ENCODE results near the gene RPTOR. TPM values are rescaled to one million over a fixed set of nuclear protein-coding genes. Genes with fewer than 3 reads are reported as not detected.

RPTOR gene
- total and polyA plus RNA-seq, 4 donors = 12.4 to 46.1 (median 29.7) TPM

DNA sequence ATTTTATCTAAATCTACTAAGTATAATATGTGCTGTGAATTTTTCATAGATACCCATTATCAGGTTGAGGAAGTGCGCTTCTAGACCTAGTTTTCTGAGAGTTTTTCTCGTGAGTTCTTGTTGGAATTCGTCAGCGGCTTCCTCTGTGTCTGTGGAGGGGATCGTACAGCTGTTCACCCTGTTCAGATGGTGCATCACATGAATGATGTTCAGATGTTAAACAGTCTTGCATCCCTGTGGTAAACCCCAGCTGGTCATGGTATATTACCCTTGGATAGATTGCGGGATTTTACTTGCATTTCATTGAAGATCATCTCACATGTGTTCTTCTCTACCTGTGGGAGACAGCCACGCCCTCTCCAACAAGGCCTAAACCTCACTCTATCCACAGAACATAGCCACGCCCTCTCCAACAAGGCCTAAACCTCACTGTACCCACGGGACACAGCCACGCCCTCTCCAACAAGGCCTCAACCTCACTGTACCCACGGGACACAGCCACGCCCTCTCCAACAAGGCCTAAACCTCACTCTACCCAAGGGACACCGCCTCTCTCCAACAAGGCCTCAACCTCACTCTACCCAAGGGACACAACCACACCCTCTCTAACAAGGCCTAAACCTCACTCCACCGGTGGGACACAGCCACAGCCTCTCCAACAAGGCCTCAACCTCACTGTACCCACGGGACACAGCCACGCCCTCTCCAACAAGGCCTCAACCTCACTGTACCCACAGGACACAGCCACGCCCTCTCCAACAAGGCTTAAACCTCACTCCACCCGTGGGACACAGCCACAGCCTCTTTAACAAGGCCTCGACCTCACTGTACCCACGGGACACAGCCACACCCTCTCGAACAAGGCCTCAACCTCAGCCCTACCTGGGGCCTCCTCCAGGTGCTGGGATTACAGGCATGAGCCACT is 266.8 kb downstream of the RPTOR start:
- no peak overlapping the region for H3K4me3 ChIP-seq
- no peak for ATAC-seq (ENCODE audit: insufficient read depth, low FRiP score)
- H3K27ac ChIP-seq (ENCODE audit: low read depth in 1 of 2, low read length in 1 of 2) = no peak overlapping the region
- TF ChIP-seq, protein P1, sequence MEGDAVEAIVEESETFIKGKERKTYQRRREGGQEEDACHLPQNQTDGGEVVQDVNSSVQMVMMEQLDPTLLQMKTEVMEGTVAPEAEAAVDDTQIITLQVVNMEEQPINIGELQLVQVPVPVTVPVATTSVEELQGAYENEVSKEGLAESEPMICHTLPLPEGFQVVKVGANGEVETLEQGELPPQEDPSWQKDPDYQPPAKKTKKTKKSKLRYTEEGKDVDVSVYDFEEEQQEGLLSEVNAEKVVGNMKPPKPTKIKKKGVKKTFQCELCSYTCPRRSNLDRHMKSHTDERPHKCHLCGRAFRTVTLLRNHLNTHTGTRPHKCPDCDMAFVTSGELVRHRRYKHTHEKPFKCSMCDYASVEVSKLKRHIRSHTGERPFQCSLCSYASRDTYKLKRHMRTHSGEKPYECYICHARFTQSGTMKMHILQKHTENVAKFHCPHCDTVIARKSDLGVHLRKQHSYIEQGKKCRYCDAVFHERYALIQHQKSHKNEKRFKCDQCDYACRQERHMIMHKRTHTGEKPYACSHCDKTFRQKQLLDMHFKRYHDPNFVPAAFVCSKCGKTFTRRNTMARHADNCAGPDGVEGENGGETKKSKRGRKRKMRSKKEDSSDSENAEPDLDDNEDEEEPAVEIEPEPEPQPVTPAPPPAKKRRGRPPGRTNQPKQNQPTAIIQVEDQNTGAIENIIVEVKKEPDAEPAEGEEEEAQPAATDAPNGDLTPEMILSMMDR (IDR thresholded peaks at IDR 0.05; ENCODE audit: control extremely low read depth, extremely low read depth) = no peak
- H3K4me1 ChIP-seq (ENCODE audit: control insufficient read depth in 5 of 5, insufficient read depth in 5 of 5, low read length in 5 of 5) = peaks cover 0 to 10% (median 0%) of the 10 kb centered on the region in 5 donors
- H3K9ac ChIP-seq (ENCODE audit: insufficient read depth in 1 of 2, low read length in 2 of 2) = no peak overlapping the region
- H3K27me3 ChIP-seq (ENCODE audit: control insufficient read depth in 3 of 3, insufficient read depth in 3 of 3, low read length in 2 of 3) = no peaks in the 10 kb centered on the region
- H3K9me3 ChIP-seq (ENCODE audit: control insufficient read depth in 4 of 4, insufficient read depth in 3 of 4, low read length in 3 of 4) = peaks cover 0 to 2% (median 0%) of the 10 kb centered on the region in 4 donors
- DNase-seq = peak in 1 of 3 donors; percentile 4
- H3K36me3 ChIP-seq (ENCODE audit: control insufficient read depth in 4 of 4, insufficient read depth in 4 of 4, low read length in 4 of 4) = peaks cover 0 to 4% (median 0%) of the 10 kb centered on the region in 4 donors
- 87 to 92% methylated on average over 21 of the region's 21 CpGs for WGBS, 2 donors

DNA sequence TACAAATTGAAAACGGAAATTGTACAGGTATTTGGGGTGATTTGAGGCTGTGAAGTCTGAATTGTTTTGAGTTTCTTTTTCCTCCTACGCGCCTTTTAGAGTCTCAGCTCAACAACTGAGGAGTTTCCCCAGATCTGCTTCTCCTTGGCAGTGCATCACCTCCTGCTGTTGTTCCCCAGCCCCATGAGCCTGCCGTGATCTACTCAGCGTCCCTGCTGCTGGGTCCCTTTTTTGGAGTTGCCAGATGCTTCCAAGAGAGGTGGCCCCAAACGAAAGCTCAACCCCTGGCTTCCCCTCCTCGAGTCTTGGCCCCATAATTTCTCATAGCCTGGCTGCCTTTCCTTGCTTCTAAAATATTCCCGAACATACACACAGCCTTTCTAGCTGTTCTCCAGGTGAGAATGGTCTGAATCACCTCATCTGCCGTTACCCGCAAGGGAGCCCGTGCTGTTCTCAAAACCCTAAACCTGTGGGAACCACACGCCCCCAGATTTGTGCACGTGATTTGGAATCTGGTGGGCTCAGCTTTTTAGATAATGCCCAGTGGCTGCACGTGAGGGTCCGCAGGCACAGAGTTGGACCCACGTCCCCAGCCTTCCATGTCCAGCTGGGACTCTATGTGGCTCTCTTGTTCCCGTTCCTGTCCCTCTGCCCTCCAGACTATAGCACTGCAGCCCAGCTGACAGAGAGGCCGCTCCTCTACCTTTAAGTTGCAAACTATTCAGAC is 267.9 kb downstream of the RPTOR start:
- TF ChIP-seq, protein P1 (IDR thresholded peaks at IDR 0.05; ENCODE audit: control extremely low read depth, extremely low read depth) = no peak
- DNase-seq (no peak), ATAC-seq (ENCODE audit: insufficient read depth, low FRiP score) (no peak)
- Histone ChIP-seq H3K9ac (ENCODE audit: insufficient read depth in 1 of 2, low read length in 2 of 2) (no peak overlapping the region), H3K36me3 (ENCODE audit: control insufficient read depth in 4 of 4, insufficient read depth in 4 of 4, low read length in 4 of 4) (peaks cover 0 to 4% (median 0%) of the 10 kb centered on the region in 4 donors), H3K4me1 (ENCODE audit: control insufficient read depth in 5 of 5, insufficient read depth in 5 of 5, low read length in 5 of 5) (peaks cover 0 to 13% (median 0%) of the 10 kb centered on the region in 5 donors), H3K4me3 (no peak overlapping the region), H3K9me3 (ENCODE audit: control insufficient read depth in 4 of 4, insufficient read depth in 3 of 4, low read length in 3 of 4) (no peaks in the 10 kb centered on the region), H3K27me3 (ENCODE audit: control insufficient read depth in 3 of 3, insufficient read depth in 3 of 3, low read length in 2 of 3) (no peaks in the 10 kb centered on the region), H3K27ac (ENCODE audit: low read depth in 1 of 2, low read length in 1 of 2) (no peak overlapping the region)
- WGBS, 2 donors = 93 to 94% methylated on average over 18 of the region's 18 CpGs

DNA sequence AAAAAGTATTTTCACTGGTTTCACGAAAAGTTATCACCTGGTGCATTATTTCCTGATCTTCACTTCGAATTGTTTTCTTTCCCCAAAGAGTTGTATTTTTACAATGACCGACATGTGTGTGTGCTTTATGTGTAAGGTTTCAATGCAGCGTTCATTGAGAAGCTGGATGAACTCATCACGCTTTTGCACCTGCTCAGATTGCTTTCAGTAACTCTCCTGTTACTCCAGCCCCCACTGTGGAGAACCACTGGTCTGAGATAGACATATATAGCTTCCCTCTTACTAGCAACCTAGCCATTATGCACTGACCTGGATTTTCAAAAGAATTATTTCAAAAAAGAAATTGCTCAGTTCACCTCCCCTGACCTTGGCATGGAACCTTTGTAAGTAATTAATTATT is 268.7 kb downstream of the RPTOR start:
- ATAC-seq (ENCODE audit: insufficient read depth, low FRiP score) (no peak), DNase-seq (no peak)
- no peak overlapping the region for H3K9ac ChIP-seq (ENCODE audit: insufficient read depth in 1 of 2, low read length in 2 of 2)
- H3K27ac ChIP-seq (ENCODE audit: low read depth in 1 of 2, low read length in 1 of 2) = no peak overlapping the region
- TF ChIP-seq, protein P1 (IDR thresholded peaks at IDR 0.05; ENCODE audit: control extremely low read depth, extremely low read depth) = no peak
- H3K4me1 ChIP-seq (ENCODE audit: control insufficient read depth in 5 of 5, insufficient read depth in 5 of 5, low read length in 5 of 5) = peaks cover 0 to 13% (median 0%) of the 10 kb centered on the region in 5 donors
- H3K36me3 ChIP-seq (ENCODE audit: control insufficient read depth in 4 of 4, insufficient read depth in 4 of 4, low read length in 4 of 4) = peaks cover 0 to 4% (median 0%) of the 10 kb centered on the region in 4 donors
- no peaks in the 10 kb centered on the region for H3K27me3 ChIP-seq (ENCODE audit: control insufficient read depth in 3 of 3, insufficient read depth in 3 of 3, low read length in 2 of 3)
- H3K9me3 ChIP-seq (ENCODE audit: control insufficient read depth in 4 of 4, insufficient read depth in 3 of 4, low read length in 3 of 4) = no peaks in the 10 kb centered on the region
- H3K4me3 ChIP-seq = no peak overlapping the region
- WGBS, 2 donors = 96 to 97% methylated on average over 5 of the region's 5 CpGs

Data from lung (tissue), 12 donors.